Measurements from ENCODE around the gene NDUFA12.

- TF ChIP-seq CTCF (conservative IDR thresholded peaks at IDR 0.05; ENCODE audit: low read depth, low read length) (no peak), EZH2 (IDR thresholded peaks at IDR 0.05; ENCODE audit: borderline replicate concordance, low read depth, low read length, poor library complexity, severe bottlenecking) (no peak)
These were observed 73.3 kb downstream of the NDUFA12 start for GRCh38 chr12:94930216-94930654.

Data from A673 (cell line).